NCI-H226 (cell line): ENCODE measurements around the gene GPR156.
"Not testable (repeated sequence)": the region's sequence is repeated elsewhere in the genome, so short reads cannot be mapped to it uniquely, and the experiment has no call there.

Source experiments
- DNase-seq: peaks from one replicate; pipeline ENCODE4 v3.0.0-alpha.2; 2015

GPR156 gene

GRCh38 chr3:120284747-120285507, at the start of gene GPR156:
Gene GPR156, minus strand, starts transcription at chr3:120285222. Its CDS starts 41,124 bp downstream, at chr3:120244098.
- no peak for DNase-seq

DNA sequence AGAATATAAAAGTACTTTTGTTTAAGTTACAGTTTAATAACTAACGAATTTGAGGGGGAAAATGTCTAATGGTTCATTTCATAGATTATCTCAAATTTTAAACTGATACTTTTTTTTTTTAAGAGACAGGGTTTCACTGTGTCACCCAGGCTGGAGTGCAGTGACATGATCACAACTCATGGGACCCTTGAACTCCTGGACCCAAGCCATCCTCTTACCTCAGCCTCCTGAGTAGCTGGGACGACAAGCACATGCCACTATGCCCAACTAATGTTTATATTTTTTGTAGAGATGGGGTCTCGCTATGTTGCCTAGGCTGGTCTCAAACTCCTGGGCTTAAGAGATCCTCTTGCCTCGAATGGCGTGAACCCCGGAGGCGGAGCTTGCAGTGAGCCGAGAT, 47.6 kb upstream of the GPR156 start:
- DNase-seq = no peak

DNA sequence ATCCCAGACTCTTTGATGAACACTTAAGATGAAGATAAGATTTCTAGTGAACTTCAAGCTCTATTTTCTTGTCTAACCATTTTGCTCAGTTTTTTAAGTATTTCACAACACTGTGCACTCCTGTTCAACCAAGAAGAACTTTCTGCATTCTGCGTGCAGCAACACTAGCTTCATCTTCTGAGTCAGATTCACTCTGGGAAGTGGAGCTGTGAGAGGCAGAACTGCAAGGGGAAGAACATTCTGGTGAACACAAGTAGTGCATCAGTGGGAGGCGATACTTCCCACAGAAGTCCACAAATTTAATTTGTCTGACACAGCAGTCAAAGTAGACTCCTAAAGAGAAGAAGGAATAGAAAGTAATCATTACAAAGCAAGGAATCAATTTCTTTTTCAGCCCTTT, 46.1 kb upstream of the GPR156 start:
- no peak for DNase-seq

- no peak for DNase-seq
Measured at GRCh38 chr3:120326784-120327183, 41.8 kb upstream of the GPR156 start.

DNA sequence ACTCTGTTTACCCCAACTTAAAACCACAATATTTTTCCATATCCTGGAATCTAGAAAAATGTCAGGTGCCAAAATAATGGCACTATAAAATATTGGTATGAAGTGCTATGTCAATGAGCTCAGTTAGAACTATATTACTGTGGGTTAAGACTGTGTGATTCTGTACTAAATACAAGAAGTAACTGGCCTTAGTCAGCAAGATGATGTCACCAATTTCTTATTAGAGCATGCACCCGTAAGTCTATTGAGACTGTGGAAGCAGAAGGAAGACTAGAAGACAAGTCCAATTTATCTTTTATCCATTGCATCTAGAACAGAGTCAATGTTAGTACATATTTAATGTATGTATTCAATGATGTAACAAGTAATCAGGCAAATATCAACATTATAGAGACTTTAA, 39.2 kb upstream of the GPR156 start:
- no peak for DNase-seq

- DNase-seq = not testable (repeated sequence)
Measured at GRCh38 chr3:120323761-120324160, 38.7 kb upstream of the GPR156 start.

DNA sequence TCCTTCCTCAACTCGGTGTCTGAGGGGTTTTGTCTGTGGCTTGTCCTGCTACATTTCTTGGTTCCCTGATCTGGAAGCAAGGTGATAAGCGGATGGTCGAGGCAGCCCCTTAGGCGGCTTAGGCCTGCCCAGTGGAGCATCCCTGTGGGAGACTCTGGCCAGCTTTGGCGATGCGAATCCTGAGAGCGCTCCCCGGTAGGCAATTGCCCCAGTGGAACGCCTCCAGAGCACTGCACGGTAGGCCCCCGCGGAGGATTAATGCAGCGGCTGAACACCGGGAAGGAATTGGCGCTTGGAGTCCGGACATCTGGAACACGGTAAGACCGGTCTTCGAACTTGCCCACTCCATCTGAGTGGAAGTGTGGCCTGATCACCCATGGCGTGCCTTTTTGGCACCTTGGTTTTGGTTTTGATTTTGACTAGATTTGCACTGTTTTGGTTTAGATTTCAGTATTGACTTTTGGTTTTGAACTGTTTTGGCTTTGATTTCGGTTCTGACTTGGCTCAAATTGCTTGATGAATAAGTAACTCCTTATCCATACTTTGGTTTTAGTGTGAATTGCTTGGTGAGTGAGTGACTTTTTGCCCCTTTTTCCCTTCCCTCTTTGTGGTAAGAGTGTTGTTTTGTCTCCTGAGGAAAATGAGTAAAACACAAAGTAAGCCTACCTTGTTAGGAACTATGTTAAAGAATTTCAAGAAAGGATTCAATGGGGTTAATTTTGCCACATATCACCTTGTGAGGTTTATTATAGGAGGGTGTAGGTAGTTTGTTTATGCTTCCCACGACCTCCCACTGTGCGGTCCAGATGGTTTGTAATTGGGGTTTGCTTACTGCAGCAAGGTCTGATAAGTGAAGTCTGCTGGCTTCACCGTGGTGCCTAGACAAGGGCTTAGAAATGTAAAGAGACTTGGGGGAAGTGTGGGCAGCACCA, 27.1 kb upstream of the GPR156 start:
- no peak for DNase-seq

DNA sequence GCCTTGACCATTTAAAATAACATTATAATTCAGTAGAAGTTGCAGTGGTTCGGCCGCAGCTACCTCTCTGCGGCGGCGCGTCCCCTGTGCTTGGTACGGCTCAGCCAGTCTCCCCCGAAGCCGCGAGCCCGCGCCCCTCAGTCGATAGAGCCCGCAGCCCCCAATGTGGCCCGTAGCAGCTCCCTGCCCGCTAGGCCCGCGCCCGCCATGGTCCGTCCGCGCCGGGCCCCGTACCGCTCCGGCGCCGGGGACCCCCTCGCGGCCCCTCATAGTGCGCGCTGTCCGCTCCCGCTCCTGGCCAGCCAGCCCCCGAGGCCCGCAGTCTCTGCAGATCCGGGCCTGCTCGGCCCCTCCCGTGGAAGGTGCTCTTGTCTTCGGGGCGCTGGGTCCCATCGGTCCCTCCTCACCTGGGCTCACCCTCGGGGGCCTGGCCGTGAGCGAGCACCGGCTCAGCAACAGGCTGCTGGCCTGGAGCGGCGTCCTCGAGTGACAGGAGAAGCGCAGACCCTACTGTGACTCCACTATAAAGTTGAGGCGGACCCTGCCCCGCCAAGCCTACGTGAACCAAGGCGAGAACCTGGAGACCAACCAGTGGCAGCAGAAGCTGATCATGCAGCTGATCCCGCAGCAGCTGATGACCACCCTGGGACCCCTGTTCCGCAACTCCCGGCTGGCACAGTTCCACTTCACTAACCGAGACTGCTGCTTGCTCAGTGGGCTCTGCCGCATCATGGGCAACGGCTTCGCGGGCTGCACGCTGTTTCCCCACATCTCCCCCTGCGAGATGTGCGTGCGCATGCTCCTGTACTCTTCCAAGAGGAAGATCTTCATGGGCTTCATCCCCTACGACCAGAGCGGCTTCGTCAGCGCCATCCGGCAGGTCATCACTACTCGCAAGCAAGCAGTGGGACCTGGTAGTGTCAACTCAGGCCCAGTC, 21.8 kb upstream of the GPR156 start:
- DNase-seq = no peak

- DNase-seq = no peak
Measured at GRCh38 chr3:120304616-120305015, 19.6 kb upstream of the GPR156 start.

- no peak for DNase-seq
Measured at GRCh38 chr3:120302361-120302760, 17.3 kb upstream of the GPR156 start.

DNA sequence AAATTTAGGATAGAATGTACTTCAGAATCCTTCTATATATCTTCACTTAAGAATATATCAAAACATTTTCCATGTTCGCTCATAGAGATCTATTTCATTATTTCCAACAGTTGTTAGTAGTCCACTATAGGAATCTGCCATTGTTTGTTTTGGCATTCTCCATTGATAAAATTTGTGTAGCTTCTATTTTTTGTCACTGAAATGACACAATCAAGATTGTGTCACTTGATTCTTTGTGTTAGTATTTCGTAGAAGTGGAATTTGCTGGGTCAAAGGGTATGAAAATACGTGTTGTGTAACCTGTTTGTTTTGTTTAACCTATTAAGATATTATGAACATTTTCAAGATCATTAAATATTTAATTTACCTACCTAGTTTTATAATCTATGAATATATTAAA, 15.9 kb upstream of the GPR156 start:
- no peak for DNase-seq

- DNase-seq = no peak
Measured at GRCh38 chr3:120299403-120299802, 14.4 kb upstream of the GPR156 start.

DNA sequence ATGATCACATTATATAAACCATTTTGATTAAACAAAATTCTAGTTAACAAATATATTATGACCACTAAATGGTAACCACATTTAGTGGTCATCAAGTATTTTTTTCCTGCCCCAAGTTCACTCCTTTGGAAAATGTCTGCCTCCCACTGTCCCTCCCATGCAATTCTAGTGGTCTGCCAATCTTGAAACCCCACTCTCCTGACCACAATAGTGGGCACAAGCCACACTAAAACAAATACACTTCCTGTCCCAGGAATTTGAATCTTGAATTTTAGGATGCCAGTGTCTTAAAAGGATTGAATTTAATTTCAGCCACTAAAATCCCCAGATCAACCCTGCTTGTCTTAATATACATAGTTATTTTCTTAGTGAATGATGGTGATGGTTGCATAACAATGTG, 14.0 kb upstream of the GPR156 start:
- no peak for DNase-seq

GRCh38 chr3:120291552-120291951, 6.5 kb upstream of the GPR156 start:
- peak; percentile 33 for DNase-seq

DNA sequence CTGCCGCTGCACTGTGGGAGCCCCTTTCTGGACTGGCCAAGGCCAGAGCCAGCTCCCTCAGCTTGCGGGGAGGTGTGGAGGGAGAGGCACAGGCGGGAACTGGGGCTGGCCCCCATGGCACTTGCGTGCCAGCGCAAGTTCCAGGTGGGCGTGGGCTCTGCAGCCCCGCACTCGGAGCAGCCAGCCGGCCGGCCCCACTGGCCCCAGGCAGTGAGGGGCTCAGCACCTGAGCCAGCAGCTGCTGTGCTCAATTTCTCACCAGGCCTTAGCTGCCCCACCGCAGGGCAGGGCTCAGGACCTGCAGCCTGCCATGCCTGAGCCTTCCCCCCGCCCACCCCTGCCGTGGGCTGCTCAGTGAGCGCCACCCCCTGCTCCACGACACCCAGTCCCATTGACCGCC, 4.6 kb upstream of the GPR156 start:
- no peak for DNase-seq

DNA sequence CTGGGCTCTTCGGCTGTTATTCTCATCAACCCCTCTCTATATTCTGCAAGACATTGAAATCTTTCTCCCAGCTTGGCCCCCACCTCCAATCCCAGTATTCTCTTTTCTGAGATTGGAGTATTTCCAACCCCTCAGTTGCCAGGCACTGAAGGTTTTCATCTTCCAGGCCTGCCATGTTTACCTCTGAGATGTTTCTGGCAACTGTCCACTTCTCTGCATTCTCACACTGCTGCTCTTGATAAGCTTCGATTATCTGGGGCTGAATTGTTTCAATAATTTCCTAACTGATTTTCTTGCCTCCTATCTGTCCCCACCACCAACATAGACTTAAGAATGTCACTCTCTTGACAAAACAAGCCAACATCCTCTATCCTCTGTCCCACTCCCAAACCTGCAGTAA, 1.4 kb upstream of the GPR156 start:
- DNase-seq = peak; percentile 29

GRCh38 chr3:120285508-120285841, 453 bp upstream of the GPR156 start:
- no peak for DNase-seq

DNA sequence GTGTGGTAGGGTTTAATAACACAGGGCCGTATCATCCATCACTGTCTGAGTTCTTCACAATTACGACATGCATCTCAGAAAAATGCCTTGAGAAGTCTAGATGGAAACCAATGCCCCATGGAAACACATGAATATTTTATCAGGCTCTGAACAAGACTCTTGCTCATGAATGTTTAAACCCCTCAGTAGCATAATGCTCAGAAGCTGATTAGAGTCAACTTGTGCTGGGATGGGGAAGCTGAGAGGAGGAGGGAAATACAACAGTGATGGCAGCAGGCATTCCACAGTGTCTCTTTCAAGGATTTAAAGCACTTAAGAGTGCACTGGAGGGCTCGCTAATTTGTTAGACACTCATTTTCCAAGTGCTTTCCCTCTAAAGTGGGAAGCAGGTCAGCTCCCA, 3.8 kb downstream of the GPR156 start:
- no peak for DNase-seq

DNA sequence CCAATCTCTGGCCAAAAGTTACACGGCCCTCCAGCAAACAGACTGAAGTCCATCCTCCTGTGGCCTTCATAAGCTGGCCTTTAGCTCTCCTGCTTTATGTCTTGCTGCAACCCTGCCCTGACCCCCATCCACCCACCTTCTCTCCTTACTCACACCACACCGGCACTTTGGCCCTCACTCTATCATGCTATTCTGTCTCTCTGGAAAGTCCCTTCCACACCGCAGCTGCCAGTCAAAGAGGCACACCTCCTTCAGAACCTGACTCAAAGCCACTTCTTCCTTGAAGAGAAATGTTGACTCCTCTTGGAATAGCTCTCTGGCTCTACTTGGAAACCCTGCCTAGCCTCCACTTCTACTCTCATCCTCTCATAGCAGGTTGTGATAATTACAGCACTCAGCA, 4.5 kb downstream of the GPR156 start:
- no peak for DNase-seq

GRCh38 chr3:120280026-120280425, 5.0 kb downstream of the GPR156 start:
- DNase-seq = peak; percentile 32

DNA sequence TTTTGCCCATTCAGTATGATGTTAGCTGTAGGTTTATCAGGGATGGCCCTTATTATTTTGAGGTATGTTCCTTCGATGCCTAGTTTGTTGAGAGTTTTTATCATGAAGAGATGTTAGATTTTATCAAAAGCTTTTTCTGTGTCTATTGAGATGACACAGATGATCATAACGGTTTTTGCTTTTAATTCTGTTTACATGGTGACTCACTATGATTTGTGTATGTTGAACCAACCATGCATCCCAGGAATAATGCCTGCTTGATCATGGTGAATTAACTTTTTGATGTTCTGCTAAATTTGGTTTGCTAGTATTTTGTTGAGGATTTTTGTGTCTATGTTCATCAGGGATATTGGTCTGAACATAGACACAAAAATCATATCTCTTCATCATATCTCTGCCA, 8.3 kb downstream of the GPR156 start:
- no peak for DNase-seq

GRCh38 chr3:120275618-120276017, 9.4 kb downstream of the GPR156 start:
- no peak for DNase-seq

GRCh38 chr3:120274739-120275167, 10.3 kb downstream of the GPR156 start:
- DNase-seq = no peak
